Neuronal stem cell (in vitro differentiated cells): Measurements from ENCODE around the gene NPIPB6. TPM values are rescaled to one million over a fixed set of nuclear protein-coding genes. Genes with fewer than 3 reads are reported as not detected.

Source experiments
- small RNA-seq: library from polyadenylated mRNA; stranded (forward); fragments of <200 nt; extraction: miRNeasy Mini kit (QIAGEN cat#:217004); gene quantifications from one replicate; pipeline ENCODE3, GENCODE V24; 2013; ENCODE audit not compliant: insufficient read depth

NPIPB6 gene

Small RNA genes lying within 50 kb of the gene (small RNA-seq; reads per million reads assigned to genes)
- gene AC138904.2 (not detected), gene MIR6862-1 (not detected)
